GM20000 (cell line): ENCODE measurements around the gene GIPC2.

Experiments
- DNase-seq: peaks from one replicate; pipeline ENCODE4 v3.0.0; 2012; ENCODE audit warnings: low spot score
- TF ChIP-seq, protein P1 (sequence below): IDR thresholded peaks from 2 replicates; pipeline ENCODE4 v1.5.1; 2012; ENCODE audit warnings: mild to moderate bottlenecking, control low read depth; ENCODE audit errors: extremely low read depth, missing control alignments

The GIPC2 gene

GRCh38 chr1:78170859-78171258 lies 125.1 kb downstream of the GIPC2 start:
- no peak for DNase-seq
- TF ChIP-seq, protein P1, sequence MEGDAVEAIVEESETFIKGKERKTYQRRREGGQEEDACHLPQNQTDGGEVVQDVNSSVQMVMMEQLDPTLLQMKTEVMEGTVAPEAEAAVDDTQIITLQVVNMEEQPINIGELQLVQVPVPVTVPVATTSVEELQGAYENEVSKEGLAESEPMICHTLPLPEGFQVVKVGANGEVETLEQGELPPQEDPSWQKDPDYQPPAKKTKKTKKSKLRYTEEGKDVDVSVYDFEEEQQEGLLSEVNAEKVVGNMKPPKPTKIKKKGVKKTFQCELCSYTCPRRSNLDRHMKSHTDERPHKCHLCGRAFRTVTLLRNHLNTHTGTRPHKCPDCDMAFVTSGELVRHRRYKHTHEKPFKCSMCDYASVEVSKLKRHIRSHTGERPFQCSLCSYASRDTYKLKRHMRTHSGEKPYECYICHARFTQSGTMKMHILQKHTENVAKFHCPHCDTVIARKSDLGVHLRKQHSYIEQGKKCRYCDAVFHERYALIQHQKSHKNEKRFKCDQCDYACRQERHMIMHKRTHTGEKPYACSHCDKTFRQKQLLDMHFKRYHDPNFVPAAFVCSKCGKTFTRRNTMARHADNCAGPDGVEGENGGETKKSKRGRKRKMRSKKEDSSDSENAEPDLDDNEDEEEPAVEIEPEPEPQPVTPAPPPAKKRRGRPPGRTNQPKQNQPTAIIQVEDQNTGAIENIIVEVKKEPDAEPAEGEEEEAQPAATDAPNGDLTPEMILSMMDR, result no peak

DNA sequence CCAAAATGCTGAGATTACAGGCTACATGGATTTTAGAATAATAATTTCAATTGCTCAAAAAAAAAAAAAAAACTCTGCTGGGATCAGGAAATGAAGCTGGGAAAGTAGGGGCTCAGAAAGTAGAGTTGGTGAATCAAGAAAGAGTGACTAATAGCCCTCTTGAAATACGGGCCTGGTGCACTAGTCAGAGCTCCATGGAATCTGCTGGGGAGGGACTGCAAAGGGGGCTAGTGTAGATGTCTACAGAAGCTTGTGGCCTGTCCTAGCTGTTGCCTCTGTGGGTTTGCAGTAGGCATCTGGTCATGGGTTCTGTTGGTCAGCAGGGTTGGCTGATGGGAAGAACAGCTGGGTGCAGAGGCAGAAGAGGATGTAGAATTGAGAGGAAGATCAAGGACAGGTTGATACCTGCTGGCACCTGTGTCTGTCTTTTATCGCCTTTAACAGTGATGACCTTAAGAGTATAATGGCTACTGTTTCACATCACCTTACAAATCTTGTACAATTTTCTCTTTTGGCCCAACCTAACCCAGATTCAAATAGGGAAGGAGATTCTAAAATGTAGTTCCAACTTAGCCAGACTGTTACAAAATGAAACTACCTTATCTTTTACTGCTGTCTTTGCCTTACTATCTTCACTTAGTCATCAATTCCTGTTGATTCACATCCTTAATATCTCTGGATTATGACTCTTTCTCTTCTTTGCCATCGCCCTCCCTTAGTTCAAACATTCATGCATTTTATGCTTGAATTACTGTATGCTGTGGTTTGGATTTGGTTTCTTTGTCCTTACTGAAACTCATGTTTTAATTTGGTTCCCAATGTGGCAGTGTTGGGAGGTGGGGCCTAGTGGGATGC lies 126.2 kb downstream of the GIPC2 start:
- no peak for DNase-seq
- TF ChIP-seq, protein P1, result no peak

DNA sequence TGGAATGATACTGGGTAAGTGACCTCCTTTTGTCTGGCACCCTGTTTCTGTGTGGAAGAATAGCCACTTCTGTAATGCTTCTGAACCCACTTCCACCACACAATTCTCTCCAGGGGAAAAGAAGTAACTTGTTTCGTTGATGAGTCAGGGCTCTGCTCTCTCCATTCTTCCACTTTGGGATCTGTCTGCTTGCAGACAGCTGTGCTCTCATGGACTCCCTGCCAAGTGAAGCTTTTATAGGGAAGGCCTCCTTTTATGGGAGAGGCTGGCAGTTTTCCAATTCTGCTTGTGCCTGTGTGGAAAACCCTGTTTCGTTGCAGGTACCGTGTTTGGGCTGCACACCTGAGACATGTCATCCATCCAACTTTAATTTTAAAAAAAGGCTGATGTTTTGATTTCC lies 130.7 kb downstream of the GIPC2 start:
- TF ChIP-seq, protein P1, result no peak
- no peak for DNase-seq

- DNase-seq, result no peak
- TF ChIP-seq, protein P1, result no peak
These were observed 132.0 kb downstream of the GIPC2 start for GRCh38 chr1:78177708-78178270.

- no peak for DNase-seq
- TF ChIP-seq, protein P1, result no peak
These were observed 133.1 kb downstream of the GIPC2 start for GRCh38 chr1:78178816-78179215.

GRCh38 chr1:78184460-78185072 lies 138.8 kb downstream of the GIPC2 start:
- DNase-seq, result no peak
- TF ChIP-seq, protein P1, result no peak
